Astrocyte (in vitro differentiated cells and primary cell): Measurements from ENCODE around the gene HES6. TPM values are rescaled to one million over a fixed set of nuclear protein-coding genes. Genes with fewer than 3 reads are reported as not detected.
A peak's percentile ranks its signal among the peaks of the same experiment; 100 is the strongest.

ENCODE experiments used
- DNase-seq: peaks from one replicate; pipeline ENCODE4 v3.0.0-alpha.2; 2010; ENCODE audit warnings: low read depth
- FAIRE-seq: peaks from 2 replicates; lab custom pipeline; 2011; peaks lifted over from hg19 to GRCh38; lab: Jason Lieb, UNC
- H2AFZ ChIP-seq: 2 replicates; pipeline ENCODE4 v1.6.0; 2012; ENCODE audit warnings: low read depth, low read length, inconsistent platforms
- H3K27ac ChIP-seq: 2 replicates; pipeline ENCODE4 v1.5.1; 2011; ENCODE audit warnings: low read depth, low read length, inconsistent platforms
- H3K27me3 ChIP-seq: 2 replicates; pipeline ENCODE4 v1.6.0; 2011; ENCODE audit warnings: low read length, inconsistent platforms; ENCODE audit not compliant: insufficient read depth
- H3K36me3 ChIP-seq: 2 replicates; pipeline ENCODE4 v1.5.1; 2011; ENCODE audit warnings: low read length, inconsistent platforms; ENCODE audit not compliant: insufficient read depth
- H3K4me1 ChIP-seq: 2 replicates; pipeline ENCODE4 v1.5.1; 2011; ENCODE audit warnings: low read length, inconsistent platforms; ENCODE audit not compliant: insufficient read depth
- H3K4me2 ChIP-seq: 2 replicates; pipeline ENCODE4 v1.6.0; 2012; ENCODE audit warnings: low read length, inconsistent platforms
- H3K4me3 ChIP-seq: 2 replicates; pipeline ENCODE4 v1.5.1; 2011; ENCODE audit warnings: low read depth, mild to moderate bottlenecking, low read length, inconsistent platforms; ENCODE audit not compliant: insufficient read depth
- H3K79me2 ChIP-seq: 2 replicates; pipeline ENCODE4 v1.6.0; 2012; ENCODE audit warnings: mild to moderate bottlenecking, low read length, inconsistent platforms; ENCODE audit not compliant: insufficient read depth
- H3K9ac ChIP-seq: 2 replicates; pipeline ENCODE4 v1.6.0; 2012; ENCODE audit warnings: mild to moderate bottlenecking, low read length, inconsistent platforms
- H3K9me3 ChIP-seq: 2 replicates; pipeline ENCODE4 v1.5.1; 2012; ENCODE audit warnings: low read depth, mild to moderate bottlenecking, low read length, inconsistent platforms; ENCODE audit not compliant: insufficient read depth
- H4K20me1 ChIP-seq: 2 replicates; pipeline ENCODE4 v1.6.0; 2012; ENCODE audit warnings: low read length, inconsistent platforms; ENCODE audit not compliant: insufficient read depth
- H3K27ac Mint-ChIP-seq: one replicate; pipeline ENCODE4 v1.8.0; 2021; ENCODE audit warnings: mild to moderate bottlenecking, mixed read lengths; ENCODE audit not compliant: unreplicated experiment
- H3K27me3 Mint-ChIP-seq: one replicate; pipeline ENCODE4 v1.8.0; 2021; ENCODE audit warnings: low read depth, mixed read lengths; ENCODE audit not compliant: unreplicated experiment
- H3K36me3 Mint-ChIP-seq: one replicate; pipeline ENCODE4 v1.8.0; 2021; ENCODE audit warnings: low read depth, mixed read lengths; ENCODE audit not compliant: unreplicated experiment
- H3K4me1 Mint-ChIP-seq: one replicate; pipeline ENCODE4 v1.8.0; 2021; ENCODE audit warnings: low read depth, mixed read lengths; ENCODE audit not compliant: unreplicated experiment
- H3K4me3 Mint-ChIP-seq: one replicate; pipeline ENCODE4 v1.8.0; 2021; ENCODE audit warnings: mild to moderate bottlenecking, moderate library complexity, mixed read lengths; ENCODE audit not compliant: unreplicated experiment
- H3K9me3 Mint-ChIP-seq: one replicate; pipeline ENCODE4 v1.8.0; 2021; ENCODE audit warnings: mild to moderate bottlenecking, mixed read lengths; ENCODE audit not compliant: unreplicated experiment
- CTCF ChIP-seq: IDR thresholded peaks from 2 replicates; pipeline ENCODE4 v1.5.1; 2011; ENCODE audit warnings: low read depth, mild to moderate bottlenecking, inconsistent platforms, low read length, moderate library complexity; ENCODE audit not compliant: insufficient read depth
- EZH2 ChIP-seq: IDR thresholded peaks from 2 replicates; pipeline ENCODE4 v1.6.1; 2012; ENCODE audit warnings: mild to moderate bottlenecking, low read length, inconsistent platforms; ENCODE audit not compliant: insufficient read depth
- total RNA-seq: library from RNA; stranded (reverse); gene quantifications from 2 replicates; pipeline ENCODE4 v1.2.1, GENCODE V29; 2021

HES6 gene
- total RNA-seq, 1 donor from 2014 or later, result 3.0 TPM

- peak; percentile 2 for TF ChIP-seq CTCF
- TF ChIP-seq EZH2, result no peak
- Histone ChIP-seq H3K4me3 (no peak overlapping the region), H3K36me3 (no peaks in the 10 kb centered on the region), H3K27me3 (peaks cover 10% of the 10 kb centered on the region), H3K9ac (no peak overlapping the region), H4K20me1 (no peaks in the 10 kb centered on the region), H3K4me2 (no peak overlapping the region), H3K79me2 (no peaks in the 10 kb centered on the region), H3K4me1 (no peaks in the 10 kb centered on the region), H3K27ac (no peak overlapping the region), H2AFZ (no peak overlapping the region), H3K9me3 (peaks cover 5% of the 10 kb centered on the region)
- H3K4me1 Mint-ChIP-seq, result no peaks in the 10 kb centered on the region
- no peak for DNase-seq
- H3K9me3 Mint-ChIP-seq, result no peaks in the 10 kb centered on the region
- H3K27me3 Mint-ChIP-seq, result peaks cover 18% of the 10 kb centered on the region
- H3K4me3 Mint-ChIP-seq, result no peak overlapping the region
- H3K27ac Mint-ChIP-seq, result no peak overlapping the region
- peaks cover 7% of the 10 kb centered on the region for H3K36me3 Mint-ChIP-seq
- no peak for FAIRE-seq
These were observed 3.7 kb upstream of the HES6 start for GRCh38 chr2:238243496-238244076.

GRCh38 chr2:238242731-238243495, 3.1 kb upstream of the HES6 start:
- no peak for TF ChIP-seq EZH2
- no peak for TF ChIP-seq CTCF
- no peak overlapping the region for H2AFZ ChIP-seq
- Mint-ChIP-seq H3K9me3 (no peaks in the 10 kb centered on the region), H3K36me3 (peaks cover 10% of the 10 kb centered on the region), H3K4me3 (no peak overlapping the region), H3K27ac (no peak overlapping the region), H3K27me3 (peaks cover 24% of the 10 kb centered on the region), H3K4me1 (no peaks in the 10 kb centered on the region)
- peaks cover 5% of the 10 kb centered on the region for H3K9me3 ChIP-seq
- DNase-seq (no peak), FAIRE-seq (no peak)
- peaks cover 13% of the 10 kb centered on the region for H3K27me3 ChIP-seq
- no peak overlapping the region for H3K27ac ChIP-seq
- no peak overlapping the region for H3K9ac ChIP-seq
- no peaks in the 10 kb centered on the region for H3K36me3 ChIP-seq
- no peaks in the 10 kb centered on the region for H3K4me1 ChIP-seq
- no peaks in the 10 kb centered on the region for H4K20me1 ChIP-seq
- H3K79me2 ChIP-seq, result no peaks in the 10 kb centered on the region
- H3K4me3 ChIP-seq, result no peak overlapping the region
- no peak overlapping the region for H3K4me2 ChIP-seq

- Histone ChIP-seq H3K9me3 (peaks cover 5% of the 10 kb centered on the region), H3K4me2 (no peak overlapping the region), H3K27me3 (peaks cover 13% of the 10 kb centered on the region), H4K20me1 (no peaks in the 10 kb centered on the region), H3K4me1 (no peaks in the 10 kb centered on the region), H2AFZ (no peak overlapping the region), H3K36me3 (no peaks in the 10 kb centered on the region), H3K27ac (no peak overlapping the region), H3K9ac (no peak overlapping the region), H3K4me3 (no peak overlapping the region), H3K79me2 (no peaks in the 10 kb centered on the region)
- TF ChIP-seq CTCF (no peak), EZH2 (no peak)
- Mint-ChIP-seq H3K27ac (no peak overlapping the region), H3K4me3 (no peak overlapping the region), H3K27me3 (peaks cover 23% of the 10 kb centered on the region), H3K4me1 (no peaks in the 10 kb centered on the region), H3K9me3 (no peaks in the 10 kb centered on the region), H3K36me3 (peaks cover 5% of the 10 kb centered on the region)
- no peak for FAIRE-seq
- no peak for DNase-seq
These were observed 2.1 kb upstream of the HES6 start for GRCh38 chr2:238241970-238242369.
